Liver (tissue), 9 donors: ENCODE measurements around the gene AATK. TPM values are rescaled to one million over a fixed set of nuclear protein-coding genes. Genes with fewer than 3 reads are reported as not detected.
"Not testable (repeated sequence)": the region's sequence is repeated elsewhere in the genome, so short reads cannot be mapped to it uniquely, and the experiment has no call there.

Experiments
- DNase-seq: peaks from one replicate; pipeline ENCODE4 v3.0.0-alpha.2; 2017; ENCODE audit warnings: low spot score
- H3K27ac ChIP-seq, 2 donors: one replicate each; pipeline ENCODE4 v1.7.0; 2013; ENCODE audit warnings: inconsistent platforms in 2 of 2, low read length in 2 of 2, control low read depth in 1 of 2, low read depth in 1 of 2, mild to moderate bottlenecking in 1 of 2
- H3K27me3 ChIP-seq, 4 donors: one replicate each; pipeline versions ENCODE4 v1.6.1 to v1.7.0; 2013; ENCODE audit warnings: low read length in 3 of 4, inconsistent platforms in 1 of 4, mild to moderate bottlenecking in 1 of 4, moderate library complexity in 1 of 4; ENCODE audit not compliant: control insufficient read depth in 4 of 4, insufficient read depth in 4 of 4
- H3K36me3 ChIP-seq, 4 donors: one replicate each; pipeline versions ENCODE4 v1.6.1 to v1.7.0; 2013; ENCODE audit warnings: low read length in 3 of 4, mild to moderate bottlenecking in 3 of 4, low read depth in 1 of 4, moderate library complexity in 1 of 4; ENCODE audit not compliant: control insufficient read depth in 4 of 4, insufficient read depth in 3 of 4
- H3K4me1 ChIP-seq, 4 donors: one replicate each; pipeline versions ENCODE4 v1.6.1 to v1.7.0; 2013; ENCODE audit warnings: low read length in 3 of 4, mild to moderate bottlenecking in 3 of 4, moderate library complexity in 1 of 4; ENCODE audit not compliant: control insufficient read depth in 4 of 4, insufficient read depth in 4 of 4
- H3K4me3 ChIP-seq, 3 donors: one replicate each; pipeline versions ENCODE4 v1.6.1 to v1.7.0; 2013; ENCODE audit warnings: low read length in 3 of 3, control low read depth in 1 of 3, low read depth in 1 of 3, mild to moderate bottlenecking in 1 of 3
- H3K9ac ChIP-seq, 2 donors: one replicate each; pipeline ENCODE4 v1.7.0; 2013; ENCODE audit warnings: low read length in 2 of 2, mild to moderate bottlenecking in 2 of 2, moderate library complexity in 2 of 2, control low read depth in 1 of 2, low read depth in 1 of 2
- H3K9me3 ChIP-seq, 4 donors: one replicate each; pipeline versions ENCODE4 v1.6.1 to v1.7.0; 2013; ENCODE audit warnings: low read length in 3 of 4; ENCODE audit not compliant: control insufficient read depth in 4 of 4
- ATF3 ChIP-seq: IDR thresholded peaks from 2 replicates; pipeline ENCODE4 v1.6.1; 2016; ENCODE audit warnings: antibody characterized with exemption
- EGR1 ChIP-seq, 2 donors: IDR thresholded peaks; 2 replicates each; pipeline ENCODE4 v1.6.1; 2016 to 2018; ENCODE audit warnings: antibody characterized with exemption in 2 of 2, low read depth in 2 of 2
- FOXA1 ChIP-seq: IDR thresholded peaks from 2 replicates; pipeline ENCODE4 v1.6.1; 2016; ENCODE audit warnings: antibody characterized with exemption
- FOXA2 ChIP-seq: IDR thresholded peaks from 2 replicates; pipeline ENCODE4 v1.6.1; 2016; ENCODE audit warnings: antibody characterized with exemption
- GABPA ChIP-seq, 2 donors: IDR thresholded peaks in 1 of 2; conservative IDR thresholded peaks in 1 of 2; 2 replicates each; pipeline ENCODE4 v1.6.1; 2016; ENCODE audit warnings: antibody characterized with exemption in 2 of 2, mild to moderate bottlenecking in 1 of 2, moderate library complexity in 1 of 2
- HNF4A ChIP-seq, 2 donors: conservative IDR thresholded peaks; 2 replicates each; pipeline ENCODE4 v1.6.1; 2016; ENCODE audit warnings: antibody characterized with exemption in 2 of 2, mild to moderate bottlenecking in 2 of 2
- HNF4G ChIP-seq: IDR thresholded peaks from 2 replicates; pipeline ENCODE4 v1.6.1; 2016; ENCODE audit warnings: antibody characterized with exemption
- NR2F2 ChIP-seq: IDR thresholded peaks from 2 replicates; pipeline ENCODE4 v1.6.1; 2016; ENCODE audit warnings: antibody characterized with exemption
- RAD21 ChIP-seq, 2 donors: IDR thresholded peaks; 2 replicates each; pipeline ENCODE4 v1.6.1; 2016; ENCODE audit warnings: antibody characterized with exemption in 2 of 2, mild to moderate bottlenecking in 2 of 2
- RXRA ChIP-seq, 2 donors: IDR thresholded peaks; 2 replicates each; pipeline ENCODE4 v1.6.1; 2017 to 2018; ENCODE audit warnings: antibody characterized with exemption in 2 of 2, mild to moderate bottlenecking in 1 of 2
- SP1 ChIP-seq: IDR thresholded peaks from 2 replicates; pipeline ENCODE4 v1.6.1; 2018; ENCODE audit warnings: antibody characterized with exemption, mild to moderate bottlenecking
- TAF1 ChIP-seq: conservative IDR thresholded peaks from 2 replicates; pipeline ENCODE4 v1.6.1; 2016; ENCODE audit warnings: antibody characterized with exemption, mild to moderate bottlenecking
- YY1 ChIP-seq: IDR thresholded peaks from 2 replicates; pipeline ENCODE4 v1.6.1; 2016; ENCODE audit warnings: antibody characterized with exemption, mild to moderate bottlenecking
- WGBS: extraction: QIAGEN DNeasy Blood & Tissue Kit; methylation state at CpG from one replicate; pipeline ENCODE4 v1.1.7; 2013; 5-methylcytosine and 5-hydroxymethylcytosine counted together
- polyA plus RNA-seq, 2 donors: library from polyadenylated mRNA; stranded (reverse) in 1 of 2; unstranded in 1 of 2; fragments of 200-250 nt in 1 of 2; fragments of >200 nt in 1 of 2; fragmentation: Nextera tagmentation in 1 of 2; extraction: Ambion mirVana in 1 of 2; gene quantifications; one replicate each; pipeline versions ENCODE4 v1.2.1 to v1.2.3, GENCODE V29; 2013 to 2015
- total RNA-seq, 2 donors: library from RNA; depleted of rRNA; stranded (reverse); fragments of >200 nt; gene quantifications; one replicate each; pipeline ENCODE4 v1.2.3, GENCODE V29; 2014
- TF ChIP-seq, protein P1 (sequence below): IDR thresholded peaks from 2 replicates; pipeline ENCODE4 v1.6.1; 2016; ENCODE audit warnings: antibody characterized with exemption, mild to moderate bottlenecking
- TF ChIP-seq, protein P2 (sequence below): fragments of 150-350 bp; IDR thresholded peaks from 2 replicates; pipeline ENCODE4 v1.5.1; 2017; ENCODE audit warnings: improper control_type of control experiment, low read depth, low read length; ENCODE audit not compliant: missing input control
- TF ChIP-seq, protein P3 (sequence below): IDR thresholded peaks from 2 replicates; pipeline ENCODE4 v1.6.1; 2016; ENCODE audit warnings: antibody characterized with exemption
- donor health status: healthy.
- donor health status: healthy.
- donor health status: healthy.
- donor health status: healthy.
- donor health status: healthy.

AATK gene
- total and polyA plus RNA-seq, 4 donors = 0.24 to 2.3 (median 0.62) TPM

DNA sequence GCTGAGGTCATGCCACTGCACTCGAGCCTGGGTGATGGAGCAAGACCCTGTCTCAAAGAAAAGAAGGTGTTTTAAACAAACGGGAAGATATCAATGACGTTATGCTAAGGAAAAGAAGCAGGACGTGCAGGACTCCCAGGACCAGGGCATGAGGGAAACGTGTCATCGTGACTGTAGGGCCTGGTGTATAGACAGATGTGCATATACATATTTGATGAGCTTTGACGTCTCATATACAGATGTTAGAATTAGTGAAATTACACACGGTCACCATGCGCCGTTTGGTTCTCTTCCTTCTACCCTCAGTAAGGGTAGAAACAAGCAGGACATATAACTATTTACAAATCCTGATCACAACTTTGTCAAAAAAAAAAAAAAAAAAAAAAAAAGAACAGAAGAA is 18.3 kb downstream of the AATK start:
- H3K27ac ChIP-seq = no peak overlapping the region
- H3K27me3 ChIP-seq = peaks cover 0 to 2% (median 0%) of the 10 kb centered on the region in 4 donors
- WGBS = 86% methylated on average over 10 of the region's 10 CpGs
- H3K36me3 ChIP-seq = no peaks in the 10 kb centered on the region
- no peak for TF ChIP-seq SP1
- TF ChIP-seq RXRA (IDR thresholded peaks at IDR 0.05) = no peak
- no peak for TF ChIP-seq HNF4A (conservative IDR thresholded peaks at IDR 0.05)
- TF ChIP-seq TAF1 = no peak
- TF ChIP-seq FOXA2 = no peak
- TF ChIP-seq, protein P1, sequence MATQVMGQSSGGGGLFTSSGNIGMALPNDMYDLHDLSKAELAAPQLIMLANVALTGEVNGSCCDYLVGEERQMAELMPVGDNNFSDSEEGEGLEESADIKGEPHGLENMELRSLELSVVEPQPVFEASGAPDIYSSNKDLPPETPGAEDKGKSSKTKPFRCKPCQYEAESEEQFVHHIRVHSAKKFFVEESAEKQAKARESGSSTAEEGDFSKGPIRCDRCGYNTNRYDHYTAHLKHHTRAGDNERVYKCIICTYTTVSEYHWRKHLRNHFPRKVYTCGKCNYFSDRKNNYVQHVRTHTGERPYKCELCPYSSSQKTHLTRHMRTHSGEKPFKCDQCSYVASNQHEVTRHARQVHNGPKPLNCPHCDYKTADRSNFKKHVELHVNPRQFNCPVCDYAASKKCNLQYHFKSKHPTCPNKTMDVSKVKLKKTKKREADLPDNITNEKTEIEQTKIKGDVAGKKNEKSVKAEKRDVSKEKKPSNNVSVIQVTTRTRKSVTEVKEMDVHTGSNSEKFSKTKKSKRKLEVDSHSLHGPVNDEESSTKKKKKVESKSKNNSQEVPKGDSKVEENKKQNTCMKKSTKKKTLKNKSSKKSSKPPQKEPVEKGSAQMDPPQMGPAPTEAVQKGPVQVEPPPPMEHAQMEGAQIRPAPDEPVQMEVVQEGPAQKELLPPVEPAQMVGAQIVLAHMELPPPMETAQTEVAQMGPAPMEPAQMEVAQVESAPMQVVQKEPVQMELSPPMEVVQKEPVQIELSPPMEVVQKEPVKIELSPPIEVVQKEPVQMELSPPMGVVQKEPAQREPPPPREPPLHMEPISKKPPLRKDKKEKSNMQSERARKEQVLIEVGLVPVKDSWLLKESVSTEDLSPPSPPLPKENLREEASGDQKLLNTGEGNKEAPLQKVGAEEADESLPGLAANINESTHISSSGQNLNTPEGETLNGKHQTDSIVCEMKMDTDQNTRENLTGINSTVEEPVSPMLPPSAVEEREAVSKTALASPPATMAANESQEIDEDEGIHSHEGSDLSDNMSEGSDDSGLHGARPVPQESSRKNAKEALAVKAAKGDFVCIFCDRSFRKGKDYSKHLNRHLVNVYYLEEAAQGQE = no peak
- no peak for TF ChIP-seq NR2F2
- no peak for TF ChIP-seq RAD21 (IDR thresholded peaks at IDR 0.05)
- TF ChIP-seq GABPA (IDR thresholded peaks at IDR 0.05 in 1 of 2, conservative IDR thresholded peaks at IDR 0.05 in 1 of 2) = no peak
- TF ChIP-seq YY1 = no peak
- no peak for TF ChIP-seq FOXA1
- TF ChIP-seq, protein P2, sequence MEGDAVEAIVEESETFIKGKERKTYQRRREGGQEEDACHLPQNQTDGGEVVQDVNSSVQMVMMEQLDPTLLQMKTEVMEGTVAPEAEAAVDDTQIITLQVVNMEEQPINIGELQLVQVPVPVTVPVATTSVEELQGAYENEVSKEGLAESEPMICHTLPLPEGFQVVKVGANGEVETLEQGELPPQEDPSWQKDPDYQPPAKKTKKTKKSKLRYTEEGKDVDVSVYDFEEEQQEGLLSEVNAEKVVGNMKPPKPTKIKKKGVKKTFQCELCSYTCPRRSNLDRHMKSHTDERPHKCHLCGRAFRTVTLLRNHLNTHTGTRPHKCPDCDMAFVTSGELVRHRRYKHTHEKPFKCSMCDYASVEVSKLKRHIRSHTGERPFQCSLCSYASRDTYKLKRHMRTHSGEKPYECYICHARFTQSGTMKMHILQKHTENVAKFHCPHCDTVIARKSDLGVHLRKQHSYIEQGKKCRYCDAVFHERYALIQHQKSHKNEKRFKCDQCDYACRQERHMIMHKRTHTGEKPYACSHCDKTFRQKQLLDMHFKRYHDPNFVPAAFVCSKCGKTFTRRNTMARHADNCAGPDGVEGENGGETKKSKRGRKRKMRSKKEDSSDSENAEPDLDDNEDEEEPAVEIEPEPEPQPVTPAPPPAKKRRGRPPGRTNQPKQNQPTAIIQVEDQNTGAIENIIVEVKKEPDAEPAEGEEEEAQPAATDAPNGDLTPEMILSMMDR = no peak
- TF ChIP-seq HNF4G = no peak
- TF ChIP-seq ATF3 = no peak
- H3K4me1 ChIP-seq = no peaks in the 10 kb centered on the region
- H3K4me3 ChIP-seq = no peak overlapping the region
- no peak for DNase-seq
- no peak overlapping the region for H3K9ac ChIP-seq
- no peaks in the 10 kb centered on the region for H3K9me3 ChIP-seq

GRCh38 chr17:81146208-81146607 is 19.8 kb downstream of the AATK start:
- DNase-seq, H3K9ac ChIP-seq, H3K4me1 ChIP-seq, H3K27ac ChIP-seq, H3K4me3 ChIP-seq, H3K36me3 ChIP-seq, H3K9me3 ChIP-seq, H3K27me3 ChIP-seq: not testable (repeated sequence)
- WGBS = 77% methylated on average over 10 of the region's 10 CpGs

DNA sequence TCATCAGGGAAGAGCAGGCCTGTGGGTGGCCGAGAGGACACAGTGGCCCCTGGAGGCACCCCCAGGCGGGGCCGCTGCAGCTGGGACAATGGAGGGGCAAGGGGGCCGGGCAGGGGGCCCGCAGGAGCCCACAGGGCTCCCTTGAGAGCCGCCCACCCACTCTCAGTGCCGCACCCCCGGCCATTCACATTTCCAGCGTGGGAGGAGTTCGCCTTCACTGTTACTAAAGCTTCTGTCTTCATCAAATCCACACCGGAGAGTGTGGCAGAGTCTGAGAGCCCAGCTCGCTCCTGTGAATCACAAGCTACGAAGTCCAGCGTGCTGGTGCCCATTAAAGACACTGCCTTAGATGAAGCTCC is 21.6 kb downstream of the AATK start:
- 89% methylated on average over 14 of the region's 14 CpGs for WGBS
- Histone ChIP-seq H3K9me3 (no peaks in the 10 kb centered on the region), H3K9ac (no peak overlapping the region), H3K27ac (no peak overlapping the region), H3K4me1 (no peaks in the 10 kb centered on the region), H3K27me3 (no peaks in the 10 kb centered on the region), H3K4me3 (no peak overlapping the region), H3K36me3 (no peaks in the 10 kb centered on the region)
- no peak for DNase-seq
- TF ChIP-seq, protein P3, sequence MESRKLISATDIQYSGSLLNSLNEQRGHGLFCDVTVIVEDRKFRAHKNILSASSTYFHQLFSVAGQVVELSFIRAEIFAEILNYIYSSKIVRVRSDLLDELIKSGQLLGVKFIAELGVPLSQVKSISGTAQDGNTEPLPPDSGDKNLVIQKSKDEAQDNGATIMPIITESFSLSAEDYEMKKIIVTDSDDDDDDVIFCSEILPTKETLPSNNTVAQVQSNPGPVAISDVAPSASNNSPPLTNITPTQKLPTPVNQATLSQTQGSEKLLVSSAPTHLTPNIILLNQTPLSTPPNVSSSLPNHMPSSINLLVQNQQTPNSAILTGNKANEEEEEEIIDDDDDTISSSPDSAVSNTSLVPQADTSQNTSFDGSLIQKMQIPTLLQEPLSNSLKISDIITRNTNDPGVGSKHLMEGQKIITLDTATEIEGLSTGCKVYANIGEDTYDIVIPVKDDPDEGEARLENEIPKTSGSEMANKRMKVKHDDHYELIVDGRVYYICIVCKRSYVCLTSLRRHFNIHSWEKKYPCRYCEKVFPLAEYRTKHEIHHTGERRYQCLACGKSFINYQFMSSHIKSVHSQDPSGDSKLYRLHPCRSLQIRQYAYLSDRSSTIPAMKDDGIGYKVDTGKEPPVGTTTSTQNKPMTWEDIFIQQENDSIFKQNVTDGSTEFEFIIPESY = no peak
- TF ChIP-seq, protein P1 = no peak
- TF ChIP-seq, protein P2 = no peak
- no peak for TF ChIP-seq EGR1 (IDR thresholded peaks at IDR 0.05; ENCODE audit: low read depth in 2 of 2)
